COLO668 (cell line): Measurements from ENCODE around the gene ACOX3.
A peak's percentile ranks its signal among the peaks of the same experiment; 100 is the strongest.
"Not testable (repeated sequence)": the region's sequence is repeated elsewhere in the genome, so short reads cannot be mapped to it uniquely, and the experiment has no call there.

ENCODE experiments used
- DNase-seq: peaks from one replicate; lab custom pipeline; 2025; ENCODE audit not compliant: unreplicated experiment; lab: John Stamatoyannopoulos, UW

The ACOX3 gene

GRCh38 chr4:8435656-8436121 is 4.8 kb downstream of the ACOX3 start:
- DNase-seq: no peak

- DNase-seq: no peak
Measured at GRCh38 chr4:8434251-8435073, 6.1 kb downstream of the ACOX3 start.

- DNase-seq: no peak
Measured at GRCh38 chr4:8433136-8433535, 7.4 kb downstream of the ACOX3 start.

- DNase-seq: no peak
Measured at GRCh38 chr4:8431553-8431952, 9.0 kb downstream of the ACOX3 start.

- peak; percentile 89 for DNase-seq
Measured at GRCh38 chr4:8428288-8429097, 12.0 kb downstream of the ACOX3 start.

GRCh38 chr4:8427761-8428287 is 12.7 kb downstream of the ACOX3 start:
- peak; percentile 29 for DNase-seq

GRCh38 chr4:8427262-8427661 is 13.3 kb downstream of the ACOX3 start:
- no peak for DNase-seq

GRCh38 chr4:8422786-8423185 is 17.7 kb downstream of the ACOX3 start:
- no peak for DNase-seq

GRCh38 chr4:8422327-8422726 is 18.2 kb downstream of the ACOX3 start:
- no peak for DNase-seq

- not testable (repeated sequence) for DNase-seq
Measured at GRCh38 chr4:8420151-8420550, 20.4 kb downstream of the ACOX3 start.

GRCh38 chr4:8419222-8420041 is 21.1 kb downstream of the ACOX3 start:
- no peak for DNase-seq

- no peak for DNase-seq
Measured at GRCh38 chr4:8417071-8417614, 23.4 kb downstream of the ACOX3 start.

GRCh38 chr4:8414377-8414776 is 26.1 kb downstream of the ACOX3 start:
- DNase-seq: no peak

- DNase-seq: no peak
Measured at GRCh38 chr4:8412288-8412687, 28.2 kb downstream of the ACOX3 start.

GRCh38 chr4:8411351-8412180 is 29.0 kb downstream of the ACOX3 start:
- no peak for DNase-seq

- DNase-seq: peak; percentile 58
Measured at GRCh38 chr4:8410641-8411271, 29.8 kb downstream of the ACOX3 start.

GRCh38 chr4:8410066-8410625 is 30.4 kb downstream of the ACOX3 start:
- DNase-seq: no peak

GRCh38 chr4:8409264-8410065 is 31.1 kb downstream of the ACOX3 start:
- no peak for DNase-seq
